Fibroblast of pulmonary artery (primary cell): ENCODE data around the gene CCSAP.

Experiments
- DNase-seq: peaks from one replicate; pipeline ENCODE4 v3.0.0-alpha.2; 2010; ENCODE audit warnings: low read depth
- H3K4me3 ChIP-seq: replicated peaks from 2 replicates; pipeline ENCODE4 v1.5.1; 2011; ENCODE audit warnings: low read depth, mild to moderate bottlenecking, control low read depth, low read length, moderate library complexity
- TF ChIP-seq, protein P1 (sequence below): IDR thresholded peaks from 2 replicates; pipeline ENCODE4 v1.5.1; 2011; ENCODE audit warnings: mild to moderate bottlenecking, control low read depth, low read length, inconsistent platforms; ENCODE audit errors: missing control alignments

Gene CCSAP

DNA sequence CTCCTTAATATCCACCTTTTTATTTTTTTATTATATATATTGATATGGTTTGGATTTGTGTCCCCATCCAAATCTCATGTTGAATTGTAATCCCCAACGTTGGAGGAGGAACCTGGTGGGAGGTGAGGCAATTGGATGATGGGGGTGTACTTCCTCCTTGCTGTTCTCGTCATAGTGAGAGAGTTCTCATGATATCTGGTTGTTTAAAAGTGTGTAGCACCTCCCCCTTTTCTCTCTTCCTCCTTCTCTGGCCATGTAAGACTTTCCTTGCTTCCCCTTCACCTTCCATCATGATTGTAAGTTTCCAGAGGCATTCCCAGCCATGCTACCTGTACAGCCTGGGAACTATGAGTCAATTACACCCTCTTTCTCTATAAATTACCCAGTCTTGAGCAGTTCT is 22.7 kb upstream of the CCSAP start:
- H3K4me3 ChIP-seq = no peak overlapping the region

DNA sequence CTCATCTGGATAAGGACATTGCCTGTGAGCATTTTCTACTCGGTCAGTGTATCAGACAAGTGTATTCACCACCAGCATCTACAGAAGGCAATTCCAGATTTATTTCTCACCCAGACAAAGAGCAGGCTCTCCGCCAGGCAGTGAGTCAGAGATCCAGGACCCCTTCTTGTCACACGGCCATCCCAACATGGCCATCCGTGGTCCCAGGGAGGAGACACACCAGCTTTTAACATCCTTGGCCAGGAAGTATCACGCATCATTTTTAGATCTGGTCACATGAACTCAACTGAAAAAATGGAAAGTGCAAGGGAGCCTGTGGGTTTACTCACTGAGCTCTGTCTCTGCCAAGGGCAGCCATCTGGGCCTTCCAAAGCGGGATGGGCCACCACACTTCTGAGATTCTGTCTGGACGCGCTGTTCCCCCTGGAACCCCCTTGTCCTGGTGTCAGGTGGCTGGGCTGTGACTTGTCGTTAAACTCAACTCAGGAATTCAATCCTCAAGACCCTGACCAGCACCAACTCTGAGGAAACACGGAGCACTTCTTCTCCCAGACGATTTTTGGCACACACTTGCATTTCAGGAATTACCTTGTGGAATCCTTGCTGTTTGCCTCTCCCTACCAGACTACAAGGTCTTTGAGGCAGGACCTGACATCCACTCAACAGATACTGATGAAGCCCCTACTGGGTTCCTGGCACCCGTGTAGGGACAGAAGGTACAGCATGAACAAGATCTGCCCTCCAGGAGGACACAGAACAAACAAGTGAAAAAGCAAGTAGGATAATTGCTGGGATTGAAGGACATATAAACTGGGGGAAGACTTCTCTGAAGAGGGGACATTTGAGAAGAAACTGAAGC is 21.6 kb upstream of the CCSAP start:
- TF ChIP-seq, protein P1, sequence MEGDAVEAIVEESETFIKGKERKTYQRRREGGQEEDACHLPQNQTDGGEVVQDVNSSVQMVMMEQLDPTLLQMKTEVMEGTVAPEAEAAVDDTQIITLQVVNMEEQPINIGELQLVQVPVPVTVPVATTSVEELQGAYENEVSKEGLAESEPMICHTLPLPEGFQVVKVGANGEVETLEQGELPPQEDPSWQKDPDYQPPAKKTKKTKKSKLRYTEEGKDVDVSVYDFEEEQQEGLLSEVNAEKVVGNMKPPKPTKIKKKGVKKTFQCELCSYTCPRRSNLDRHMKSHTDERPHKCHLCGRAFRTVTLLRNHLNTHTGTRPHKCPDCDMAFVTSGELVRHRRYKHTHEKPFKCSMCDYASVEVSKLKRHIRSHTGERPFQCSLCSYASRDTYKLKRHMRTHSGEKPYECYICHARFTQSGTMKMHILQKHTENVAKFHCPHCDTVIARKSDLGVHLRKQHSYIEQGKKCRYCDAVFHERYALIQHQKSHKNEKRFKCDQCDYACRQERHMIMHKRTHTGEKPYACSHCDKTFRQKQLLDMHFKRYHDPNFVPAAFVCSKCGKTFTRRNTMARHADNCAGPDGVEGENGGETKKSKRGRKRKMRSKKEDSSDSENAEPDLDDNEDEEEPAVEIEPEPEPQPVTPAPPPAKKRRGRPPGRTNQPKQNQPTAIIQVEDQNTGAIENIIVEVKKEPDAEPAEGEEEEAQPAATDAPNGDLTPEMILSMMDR = no peak
- no peak for DNase-seq
- H3K4me3 ChIP-seq = no peak overlapping the region

More for the DNA sequence above, 22.7 kb upstream of the CCSAP start:
- TF ChIP-seq, protein P1 = no peak
- DNase-seq = no peak

DNA sequence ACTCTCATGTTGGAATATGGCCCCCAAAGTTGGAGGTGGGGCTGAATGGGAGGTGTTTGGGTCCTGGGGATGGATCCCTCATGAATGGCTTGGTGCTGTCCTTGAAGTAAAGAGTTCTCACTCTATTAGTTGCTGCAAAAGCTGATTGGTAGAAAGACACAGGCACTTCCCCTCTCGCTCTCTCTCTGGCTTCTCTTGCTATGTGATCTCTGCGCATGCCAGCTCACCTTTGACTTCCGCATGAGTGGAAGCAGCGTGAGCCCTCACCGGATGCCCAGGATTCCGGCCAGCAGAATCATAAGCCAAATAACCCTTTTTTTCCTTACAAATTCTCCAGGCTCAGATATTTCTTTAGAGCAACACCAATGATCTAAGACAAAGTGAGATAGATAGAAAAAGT is 20.9 kb upstream of the CCSAP start:
- TF ChIP-seq, protein P1 = no peak
- no peak overlapping the region for H3K4me3 ChIP-seq
- DNase-seq = no peak

DNA sequence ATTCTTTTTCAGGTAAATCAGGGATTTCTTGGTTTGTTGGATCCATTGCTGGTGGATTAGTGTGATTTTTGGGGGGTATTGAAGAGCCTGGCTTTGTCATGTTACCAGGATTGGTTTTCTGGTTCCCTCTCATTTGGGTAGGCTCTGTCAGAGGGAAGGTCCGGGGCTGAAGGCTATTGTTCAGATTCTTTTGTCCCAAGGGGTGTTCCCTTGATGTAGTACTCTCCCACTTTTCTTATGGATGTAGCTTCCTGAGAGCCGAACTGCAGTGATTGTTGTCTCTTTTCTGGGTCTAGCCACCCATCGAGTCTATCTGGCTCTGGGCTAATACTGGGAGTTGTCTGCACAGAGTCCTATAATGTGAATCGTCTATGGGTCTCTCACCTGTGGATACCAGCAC is 17.6 kb upstream of the CCSAP start:
- H3K4me3 ChIP-seq = no peak overlapping the region
- TF ChIP-seq, protein P1 = no peak
- no peak for DNase-seq

DNA sequence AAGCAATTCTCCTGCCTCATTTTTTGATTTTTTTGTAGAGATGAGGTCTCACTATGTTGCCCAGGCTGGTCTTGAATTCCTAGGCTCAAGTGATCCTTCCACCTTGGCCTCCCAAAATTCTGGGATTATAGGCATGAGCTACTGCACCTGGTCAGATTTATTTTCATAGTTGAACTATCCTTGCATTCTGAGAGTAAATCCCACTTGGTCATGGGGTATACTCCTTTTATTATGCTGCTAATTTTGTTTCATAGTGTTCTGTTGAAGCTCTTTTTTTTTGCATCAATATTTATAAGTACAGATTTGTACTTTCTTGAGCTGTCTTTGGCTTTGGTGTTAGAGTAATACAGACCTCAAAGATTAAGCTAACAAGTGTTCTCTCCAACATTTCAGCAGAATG is 12.8 kb upstream of the CCSAP start:
- H3K4me3 ChIP-seq = no peak overlapping the region
- TF ChIP-seq, protein P1 = no peak
- no peak for DNase-seq

DNA sequence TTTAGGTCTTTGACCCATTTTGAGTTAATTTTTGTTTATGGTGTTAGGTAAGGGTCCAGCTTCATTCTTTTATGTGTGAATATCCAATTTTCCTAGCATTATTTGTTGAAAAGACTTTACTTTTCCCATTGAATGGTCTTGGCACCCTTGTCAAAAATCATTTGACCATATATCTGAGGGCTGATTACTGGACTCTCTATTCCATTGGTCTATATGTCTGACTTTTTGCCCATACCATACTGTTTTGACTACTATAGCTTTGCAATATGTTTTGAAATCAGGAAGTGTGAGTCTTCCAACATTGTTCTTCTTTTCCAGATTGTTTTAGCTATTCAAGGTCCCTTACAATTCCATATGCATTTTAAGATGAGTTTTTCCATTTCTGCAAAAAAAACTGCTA is 11.4 kb upstream of the CCSAP start:
- TF ChIP-seq, protein P1 = no peak
- no peak overlapping the region for H3K4me3 ChIP-seq
- no peak for DNase-seq

DNA sequence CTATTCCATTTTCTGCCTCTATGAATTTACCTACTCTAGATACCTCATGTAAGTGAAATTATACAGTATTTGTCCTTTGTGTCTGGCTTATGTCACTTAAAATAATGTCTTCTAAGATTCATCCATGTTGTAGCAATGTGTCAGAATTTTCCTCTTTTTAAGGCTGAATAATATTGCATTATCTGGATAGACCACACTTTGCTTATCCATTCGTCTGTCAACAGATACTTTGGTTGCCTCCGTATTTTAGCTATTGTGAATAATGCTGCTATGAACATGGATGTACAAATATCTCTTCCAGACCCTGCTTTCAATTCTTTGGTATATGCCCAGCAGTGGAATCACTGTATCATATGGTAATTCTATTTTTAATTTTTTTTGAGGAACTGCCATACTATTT is 10.1 kb upstream of the CCSAP start:
- no peak overlapping the region for H3K4me3 ChIP-seq
- TF ChIP-seq, protein P1 = no peak
- DNase-seq = no peak
